Measurements from ENCODE around the gene AFF2. TPM values are rescaled to one million over a fixed set of nuclear protein-coding genes. Genes with fewer than 3 reads are reported as not detected.

Gene AFF2
- total RNA-seq, 2 donors from 2014 or later, result 7.4 to 16.6 TPM

DNA sequence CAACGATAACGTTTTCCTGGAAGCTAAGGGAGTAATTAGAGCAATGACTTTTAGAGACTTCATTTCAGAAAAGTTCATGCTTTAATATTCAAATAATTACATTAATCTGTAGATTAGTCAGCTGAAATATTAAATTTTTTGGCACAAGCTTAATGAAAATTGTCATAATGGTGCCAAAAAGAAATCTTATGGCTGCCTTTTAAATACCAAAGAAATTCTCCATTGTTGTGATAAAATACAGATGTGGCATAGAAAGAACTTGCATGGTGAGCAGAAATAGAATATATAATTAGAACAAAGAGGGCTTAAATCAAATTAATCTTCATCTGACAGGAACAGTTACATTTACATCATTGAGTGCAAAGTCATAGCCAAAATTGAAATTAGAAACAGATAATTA lies 263.5 kb downstream of the AFF2 start:
- ATAC-seq (ENCODE audit: insufficient number of reproducible peaks, low FRiP score, low read depth), result no peak
- no peak overlapping the region for H3K27ac ChIP-seq
- no peaks in the 10 kb centered on the region for H3K9me3 ChIP-seq
- no peak for DNase-seq (ENCODE audit: low spot score)
- no peaks in the 10 kb centered on the region for H3K36me3 ChIP-seq
- H3K27me3 ChIP-seq (replicated peaks; ENCODE audit: insufficient read depth), result no peaks in the 10 kb centered on the region
- TF ChIP-seq, protein P1, sequence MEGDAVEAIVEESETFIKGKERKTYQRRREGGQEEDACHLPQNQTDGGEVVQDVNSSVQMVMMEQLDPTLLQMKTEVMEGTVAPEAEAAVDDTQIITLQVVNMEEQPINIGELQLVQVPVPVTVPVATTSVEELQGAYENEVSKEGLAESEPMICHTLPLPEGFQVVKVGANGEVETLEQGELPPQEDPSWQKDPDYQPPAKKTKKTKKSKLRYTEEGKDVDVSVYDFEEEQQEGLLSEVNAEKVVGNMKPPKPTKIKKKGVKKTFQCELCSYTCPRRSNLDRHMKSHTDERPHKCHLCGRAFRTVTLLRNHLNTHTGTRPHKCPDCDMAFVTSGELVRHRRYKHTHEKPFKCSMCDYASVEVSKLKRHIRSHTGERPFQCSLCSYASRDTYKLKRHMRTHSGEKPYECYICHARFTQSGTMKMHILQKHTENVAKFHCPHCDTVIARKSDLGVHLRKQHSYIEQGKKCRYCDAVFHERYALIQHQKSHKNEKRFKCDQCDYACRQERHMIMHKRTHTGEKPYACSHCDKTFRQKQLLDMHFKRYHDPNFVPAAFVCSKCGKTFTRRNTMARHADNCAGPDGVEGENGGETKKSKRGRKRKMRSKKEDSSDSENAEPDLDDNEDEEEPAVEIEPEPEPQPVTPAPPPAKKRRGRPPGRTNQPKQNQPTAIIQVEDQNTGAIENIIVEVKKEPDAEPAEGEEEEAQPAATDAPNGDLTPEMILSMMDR (IDR thresholded peaks at IDR 0.05), result no peak
- H3K4me3 ChIP-seq, result no peak overlapping the region
- H3K4me1 ChIP-seq (ENCODE audit: control insufficient read depth in 1 of 2, low read depth in 2 of 2), result no peaks in the 10 kb centered on the region

DNA sequence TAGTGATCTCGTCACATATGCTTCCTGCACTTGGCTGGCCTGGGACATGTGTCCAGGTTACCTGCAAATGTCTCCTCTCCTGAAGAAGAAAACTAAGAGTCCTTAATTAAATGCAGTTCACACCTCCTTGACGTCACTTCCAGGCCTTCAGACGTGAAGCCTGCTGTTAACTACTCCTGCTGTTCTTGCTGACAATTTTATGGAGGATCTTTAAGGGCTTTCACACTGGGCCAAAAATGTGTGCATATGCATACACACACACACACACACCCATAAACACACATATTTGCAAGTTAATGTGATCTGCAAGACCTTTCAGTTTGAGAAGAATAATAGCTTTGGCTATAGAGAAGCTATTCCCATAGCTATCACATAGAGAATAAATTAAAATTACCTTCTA lies 267.9 kb downstream of the AFF2 start:
- Histone ChIP-seq H3K4me1 (ENCODE audit: control insufficient read depth in 1 of 2, low read depth in 2 of 2) (no peaks in the 10 kb centered on the region), H3K9me3 (no peaks in the 10 kb centered on the region), H3K4me3 (no peak overlapping the region), H3K27me3 (replicated peaks; ENCODE audit: insufficient read depth) (no peaks in the 10 kb centered on the region), H3K36me3 (no peaks in the 10 kb centered on the region), H3K27ac (no peak overlapping the region)
- DNase-seq (ENCODE audit: low spot score) (no peak), ATAC-seq (ENCODE audit: insufficient number of reproducible peaks, low FRiP score, low read depth) (no peak)
- TF ChIP-seq, protein P1 (IDR thresholded peaks at IDR 0.05), result no peak

DNA sequence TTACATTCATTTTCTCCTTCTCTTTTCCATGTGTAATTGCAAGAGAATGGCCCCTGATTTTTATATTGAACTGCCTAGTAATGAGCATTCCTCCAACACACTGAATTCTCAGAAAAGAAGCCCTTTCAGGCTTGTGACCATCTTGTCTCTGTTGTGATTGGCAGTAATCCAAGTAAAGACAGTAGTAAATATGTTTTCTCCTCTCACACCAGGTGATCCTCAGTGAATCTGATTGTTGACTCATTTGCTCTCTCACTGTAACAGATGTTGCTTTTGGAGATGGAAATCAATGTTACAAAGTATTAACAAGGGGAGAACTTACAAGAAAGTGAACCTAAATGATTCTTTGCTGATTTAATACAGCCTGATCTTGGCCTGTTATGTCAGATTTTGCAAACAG lies 271.0 kb downstream of the AFF2 start:
- H3K36me3 ChIP-seq, result no peaks in the 10 kb centered on the region
- no peaks in the 10 kb centered on the region for H3K27me3 ChIP-seq (replicated peaks; ENCODE audit: insufficient read depth)
- no peaks in the 10 kb centered on the region for H3K9me3 ChIP-seq
- DNase-seq (ENCODE audit: low spot score), result no peak
- H3K27ac ChIP-seq, result no peak overlapping the region
- H3K4me3 ChIP-seq, result no peak overlapping the region
- no peaks in the 10 kb centered on the region for H3K4me1 ChIP-seq (ENCODE audit: control insufficient read depth in 1 of 2, low read depth in 2 of 2)
- TF ChIP-seq, protein P1 (IDR thresholded peaks at IDR 0.05), result no peak
- no peak for ATAC-seq (ENCODE audit: insufficient number of reproducible peaks, low FRiP score, low read depth)

DNA sequence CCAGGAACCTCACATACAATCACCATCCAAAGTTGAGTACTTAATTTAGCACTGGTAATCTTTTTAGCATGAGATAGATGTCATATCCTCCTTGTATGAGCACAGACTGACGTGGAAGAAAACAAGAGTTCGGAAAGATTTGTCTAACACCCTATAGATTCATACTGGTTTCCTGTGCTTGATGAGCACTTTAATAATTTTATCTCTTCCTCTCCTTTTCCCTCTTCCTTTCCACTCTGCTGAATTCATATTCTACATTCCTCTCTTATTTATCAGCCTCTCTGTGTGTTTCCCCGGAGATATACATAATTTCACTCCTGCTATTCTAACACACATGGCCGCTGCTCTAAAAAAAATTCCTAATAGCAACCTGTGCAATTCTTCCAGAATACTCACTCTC lies 273.9 kb downstream of the AFF2 start:
- Histone ChIP-seq H3K4me3 (no peak overlapping the region), H3K36me3 (no peaks in the 10 kb centered on the region), H3K27me3 (replicated peaks; ENCODE audit: insufficient read depth) (no peaks in the 10 kb centered on the region), H3K9me3 (no peaks in the 10 kb centered on the region), H3K4me1 (ENCODE audit: control insufficient read depth in 1 of 2, low read depth in 2 of 2) (no peaks in the 10 kb centered on the region), H3K27ac (no peak overlapping the region)
- DNase-seq (ENCODE audit: low spot score) (no peak), ATAC-seq (ENCODE audit: insufficient number of reproducible peaks, low FRiP score, low read depth) (no peak)
- TF ChIP-seq, protein P1 (IDR thresholded peaks at IDR 0.05), result no peak

DNA sequence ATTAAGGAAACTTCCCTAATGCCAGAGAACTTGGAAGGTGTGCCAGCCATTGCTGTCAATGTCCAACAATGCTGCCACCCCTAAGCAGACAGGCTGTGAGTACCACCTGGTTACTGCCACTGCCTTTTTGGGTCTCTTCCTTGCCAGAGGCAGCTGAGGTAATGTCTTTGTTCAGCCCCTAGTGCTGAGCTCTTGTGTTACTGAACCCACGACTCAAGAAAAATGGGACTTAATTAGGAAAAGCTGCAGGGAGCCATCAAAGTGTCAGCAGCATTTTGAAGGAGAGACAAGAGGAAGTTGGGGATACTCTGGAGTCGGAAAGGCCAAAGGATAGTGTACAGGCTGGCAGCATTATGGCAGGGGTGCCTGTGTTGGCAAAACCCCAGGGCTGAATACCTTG lies 283.7 kb downstream of the AFF2 start:
- Histone ChIP-seq H3K9me3 (no peaks in the 10 kb centered on the region), H3K36me3 (no peaks in the 10 kb centered on the region), H3K27me3 (replicated peaks; ENCODE audit: insufficient read depth) (no peaks in the 10 kb centered on the region), H3K27ac (no peak overlapping the region), H3K4me3 (no peak overlapping the region), H3K4me1 (ENCODE audit: control insufficient read depth in 1 of 2, low read depth in 2 of 2) (no peaks in the 10 kb centered on the region)
- ATAC-seq (ENCODE audit: insufficient number of reproducible peaks, low FRiP score, low read depth), result no peak
- no peak for DNase-seq (ENCODE audit: low spot score)
- TF ChIP-seq, protein P1 (IDR thresholded peaks at IDR 0.05), result no peak

Measured in thoracic aorta (tissue), 2 donors.